NCI-H82 treated with DMSO at 0.1 percent for 48 hours (cell line): ENCODE results near the gene MYCBP2.
"Not testable (repeated sequence)": the region's sequence is repeated elsewhere in the genome, so short reads cannot be mapped to it uniquely, and the experiment has no call there.

Experiments used
- DNase-seq: peaks from one replicate; lab custom pipeline; 2025; ENCODE audit not compliant: unreplicated experiment; lab: John Stamatoyannopoulos, UW

Gene MYCBP2

DNA sequence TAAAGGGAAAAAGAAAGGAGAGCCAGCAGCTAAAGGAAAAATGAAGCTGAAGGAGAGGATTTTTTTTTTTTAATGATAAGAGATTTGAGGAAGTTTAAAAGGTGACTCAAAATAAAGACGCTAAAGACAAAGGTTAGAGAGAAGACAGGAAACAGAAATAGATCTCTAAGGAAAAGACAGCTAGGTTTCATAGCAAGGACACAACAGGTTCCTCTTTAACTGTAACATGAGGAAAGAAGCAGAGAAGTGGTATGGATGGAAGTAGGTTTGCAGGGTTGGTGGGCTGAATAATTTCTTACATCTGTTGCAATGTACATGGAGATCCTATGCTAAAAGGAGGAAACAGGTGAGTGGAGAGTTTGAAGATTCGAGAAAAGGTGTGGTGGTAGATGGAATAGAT lies 107.5 kb downstream of the MYCBP2 start:
- DNase-seq: no peak

DNA sequence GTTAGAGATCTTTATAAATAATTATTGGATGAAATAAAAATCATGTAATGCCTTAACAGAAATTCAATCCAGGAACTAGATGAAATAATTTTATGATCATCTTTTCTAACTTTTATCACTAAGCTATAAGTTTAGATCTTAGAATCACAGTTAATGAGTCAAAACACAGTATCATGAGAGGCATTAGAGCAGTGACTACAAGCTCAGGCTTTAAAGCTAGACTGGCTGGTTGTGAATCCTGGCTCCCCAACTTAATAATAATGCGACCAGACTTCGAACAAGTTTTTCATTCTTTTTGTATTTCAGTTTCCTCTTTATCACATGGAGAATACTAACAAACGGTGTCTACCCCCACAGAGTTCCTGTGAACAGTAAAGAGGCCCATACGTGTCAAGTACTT lies 108.6 kb downstream of the MYCBP2 start:
- DNase-seq: no peak

DNA sequence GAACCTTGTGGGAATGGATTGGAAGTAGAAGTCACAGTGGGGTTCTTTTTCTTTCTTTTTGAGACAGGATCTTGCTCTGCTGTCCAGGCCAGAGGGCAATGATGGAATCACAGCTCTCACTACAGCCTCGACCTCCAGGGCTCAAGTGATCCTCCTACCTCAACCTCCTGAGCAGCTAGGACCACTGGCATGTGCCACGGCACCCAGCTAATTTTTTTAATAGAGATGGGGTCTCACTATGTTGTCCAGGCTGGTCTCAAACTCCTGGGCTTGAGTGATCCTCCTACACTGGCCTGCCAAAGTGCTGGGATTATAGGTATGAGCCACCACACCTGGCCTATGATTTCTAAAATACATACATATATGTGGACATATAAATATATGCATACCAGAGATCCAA lies 111.4 kb downstream of the MYCBP2 start:
- DNase-seq: no peak

DNA sequence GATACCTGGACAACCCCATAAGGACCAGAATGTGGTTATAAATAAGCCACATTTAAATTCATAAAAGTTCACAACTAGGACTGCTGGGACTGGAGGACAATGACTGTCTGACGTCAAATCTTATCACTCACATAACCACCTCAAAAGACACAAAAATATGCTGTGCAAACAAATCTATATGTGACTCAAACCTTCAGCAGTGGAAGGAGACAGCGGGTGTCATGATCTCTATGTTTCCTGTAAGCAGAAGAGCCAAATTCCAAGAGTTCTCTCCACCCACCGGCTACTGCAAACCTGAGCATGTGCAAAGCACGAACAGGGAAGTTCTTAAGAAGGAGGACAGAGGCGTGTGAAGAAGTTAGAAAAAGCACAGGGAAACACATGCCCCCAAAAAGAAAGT lies 113.2 kb downstream of the MYCBP2 start:
- no peak for DNase-seq

DNA sequence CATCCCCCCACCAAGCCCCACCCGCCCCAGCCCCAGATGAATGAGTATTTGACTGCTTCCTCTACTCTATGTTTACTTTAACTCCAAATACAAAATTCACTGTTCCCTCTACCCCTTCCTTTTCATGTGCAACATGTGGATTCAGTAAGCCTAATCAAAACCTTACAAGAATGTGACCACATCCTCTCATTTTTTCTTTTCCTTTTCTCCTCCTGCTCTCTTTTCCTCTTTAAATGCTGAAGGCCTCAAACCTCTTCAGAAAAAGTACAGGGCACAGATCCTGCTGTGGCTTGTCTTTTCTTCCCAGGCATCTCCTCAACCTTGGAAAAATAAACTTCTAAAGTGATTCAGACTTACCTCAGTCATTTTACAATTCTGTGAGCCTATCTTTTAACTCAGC lies 119.0 kb downstream of the MYCBP2 start:
- no peak for DNase-seq

DNA sequence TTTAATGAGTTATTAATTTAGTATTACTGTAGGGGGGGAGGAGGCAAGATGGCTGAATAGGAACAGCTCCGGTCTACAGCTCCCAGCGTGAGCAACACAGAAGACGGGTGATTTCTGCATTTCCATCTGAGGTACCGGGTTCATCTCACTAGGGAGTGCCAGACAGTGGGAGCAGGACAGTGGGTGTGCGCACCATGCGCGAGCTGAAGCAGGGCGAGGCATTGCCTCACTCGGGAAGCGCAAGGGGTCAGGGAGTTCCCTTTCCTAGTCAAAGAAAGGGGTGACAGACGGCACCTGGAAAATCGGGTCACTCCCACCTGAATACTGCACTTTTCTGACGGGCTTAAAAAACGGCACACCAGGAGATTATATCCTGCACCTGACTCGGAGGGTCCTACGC lies 127.9 kb downstream of the MYCBP2 start:
- not testable (repeated sequence) for DNase-seq

DNA sequence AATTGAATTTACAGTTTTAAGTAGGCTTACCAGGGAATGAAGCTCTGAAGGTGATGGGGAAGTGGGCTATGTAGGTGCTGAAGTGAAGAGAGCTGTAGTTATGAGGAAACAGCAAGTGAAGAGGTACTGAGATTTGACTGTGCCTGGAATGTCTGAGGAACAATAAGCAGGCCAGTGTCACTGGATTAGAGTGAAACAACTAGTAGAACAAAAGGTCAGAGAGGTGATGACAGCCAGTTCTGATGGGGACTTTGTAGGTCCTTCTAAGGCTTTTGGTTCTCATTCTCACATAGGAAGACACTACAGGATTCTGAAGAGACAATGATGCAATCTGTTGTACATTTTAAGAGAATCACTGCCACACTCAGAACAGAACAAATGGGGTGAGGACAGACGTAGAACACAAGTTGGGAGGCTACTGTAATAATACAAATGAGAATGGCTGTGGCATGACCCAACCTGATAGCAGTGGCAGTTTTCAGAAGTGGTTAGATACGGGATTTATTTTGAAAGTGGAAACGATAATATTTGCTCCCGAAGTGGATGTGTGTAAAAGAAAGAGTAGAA lies 130.8 kb downstream of the MYCBP2 start:
- DNase-seq: no peak

DNA sequence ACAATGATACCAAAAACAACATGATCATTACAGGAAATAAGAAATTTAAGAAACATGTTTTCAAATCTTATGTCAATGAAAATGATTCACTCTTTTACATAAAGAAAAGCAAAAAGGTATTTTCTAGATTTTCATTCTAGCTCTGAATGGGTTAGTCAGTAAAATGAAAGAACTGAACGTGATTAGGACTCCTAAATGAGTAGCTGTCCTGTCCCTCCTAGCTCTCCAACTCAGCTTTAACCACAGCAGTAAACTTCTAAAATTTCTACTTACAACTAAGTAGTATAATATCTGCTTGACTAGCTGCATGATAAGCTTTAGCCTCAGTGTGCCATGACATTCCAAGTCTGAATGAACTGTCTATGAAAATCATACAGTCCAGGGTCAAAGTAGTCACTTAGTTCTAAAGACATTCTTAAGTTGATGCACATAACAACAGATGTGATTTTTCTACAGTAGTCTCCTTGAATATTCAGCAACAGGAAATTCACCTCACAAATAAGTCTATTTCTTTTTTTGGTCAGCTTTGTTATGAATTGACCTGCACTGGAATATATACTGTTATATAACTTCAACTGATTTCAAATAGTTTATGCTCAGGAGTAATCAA lies 136.4 kb downstream of the MYCBP2 start:
- no peak for DNase-seq

DNA sequence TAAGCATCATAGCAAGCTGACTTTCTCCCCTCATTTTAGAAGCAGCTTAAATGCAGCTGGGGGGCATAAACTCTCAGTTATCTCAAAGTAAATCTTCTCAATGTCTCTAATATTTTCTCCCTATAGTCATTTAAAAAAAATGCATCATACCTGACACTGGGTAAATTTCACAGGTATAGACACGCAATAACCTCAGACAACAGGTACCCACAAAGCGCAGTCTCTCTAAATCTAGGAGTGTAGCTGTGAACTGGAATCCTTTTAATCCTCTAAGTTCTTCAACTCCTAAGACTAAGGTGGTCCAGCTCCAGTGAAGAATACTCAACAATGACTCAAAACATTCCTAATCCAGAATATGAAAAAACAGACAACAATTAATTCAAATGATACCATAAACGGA lies 141.2 kb downstream of the MYCBP2 start:
- DNase-seq: no peak

DNA sequence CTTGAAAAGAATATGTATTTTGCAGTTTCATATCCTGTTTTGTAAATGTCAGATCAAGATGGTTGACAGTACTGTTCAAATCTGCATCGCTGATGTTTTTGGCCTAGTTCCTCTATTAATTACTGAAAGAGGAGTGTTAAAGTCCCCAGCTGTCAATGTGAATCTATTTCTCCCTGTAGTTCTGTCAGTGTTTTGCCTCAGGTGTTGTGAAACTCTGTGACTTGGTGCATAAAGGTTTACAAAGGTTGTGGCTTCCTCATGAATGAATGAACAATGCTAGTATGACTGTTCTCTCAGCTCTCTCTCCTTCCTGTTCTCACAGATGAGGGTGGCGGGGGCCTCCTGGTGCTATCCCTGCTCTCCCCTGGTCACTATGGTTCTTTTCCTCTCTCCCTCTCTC lies 142.4 kb downstream of the MYCBP2 start:
- DNase-seq: no peak

DNA sequence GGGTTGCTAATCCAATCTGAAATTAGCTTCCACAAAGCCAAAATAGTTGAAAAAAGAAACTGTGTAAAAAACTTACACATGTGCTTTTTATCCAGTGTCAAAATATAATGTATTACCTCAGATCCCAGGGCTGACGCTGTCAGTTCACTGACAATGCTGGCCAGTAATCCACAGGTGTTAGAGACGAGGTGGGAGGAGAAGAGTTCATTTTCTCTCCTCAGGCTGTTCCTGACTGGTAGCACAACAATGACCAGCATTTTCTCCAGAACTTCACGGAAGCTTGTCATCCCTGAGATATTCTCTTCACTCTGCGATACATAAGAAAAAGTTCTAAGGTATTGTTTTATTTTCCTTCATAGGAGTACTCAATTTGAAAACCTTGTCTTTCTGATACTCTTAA lies 146.9 kb downstream of the MYCBP2 start:
- DNase-seq: no peak

DNA sequence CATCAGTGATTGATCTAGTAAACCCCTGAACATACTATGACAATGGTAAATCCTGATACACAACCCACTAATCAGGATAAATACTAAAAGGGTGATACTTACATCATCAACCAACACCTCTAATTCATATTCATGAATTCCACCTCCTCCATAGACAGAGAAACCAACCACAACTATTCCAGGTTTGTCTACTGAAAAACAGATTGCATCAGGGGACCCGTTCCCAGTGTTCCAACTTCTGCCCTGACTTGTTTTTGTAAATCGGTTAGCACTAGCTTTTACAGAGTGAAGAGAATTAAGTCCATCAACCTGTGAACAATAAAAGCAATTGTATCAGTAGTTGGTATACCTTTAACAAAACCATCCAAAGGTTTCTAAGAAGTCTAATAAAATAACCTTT lies 149.2 kb downstream of the MYCBP2 start:
- DNase-seq: no peak

DNA sequence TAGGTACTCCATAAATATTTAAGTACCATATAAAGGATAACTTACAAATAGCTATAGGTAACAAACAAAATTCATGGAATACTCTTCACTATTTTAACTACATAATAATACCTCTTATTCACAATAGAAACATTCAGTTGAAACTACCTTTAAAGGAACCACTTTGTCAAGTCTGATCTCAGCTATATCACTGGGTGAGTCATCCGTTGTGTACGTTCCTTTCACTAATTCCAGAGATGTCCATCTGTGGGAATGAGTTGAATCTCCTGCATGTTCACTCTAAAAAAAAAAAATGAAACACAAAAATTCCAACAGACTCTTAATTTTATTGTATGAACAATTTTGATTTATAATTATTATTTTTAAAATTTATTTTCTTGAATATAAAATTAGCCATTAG lies 150.5 kb downstream of the MYCBP2 start:
- DNase-seq: no peak

DNA sequence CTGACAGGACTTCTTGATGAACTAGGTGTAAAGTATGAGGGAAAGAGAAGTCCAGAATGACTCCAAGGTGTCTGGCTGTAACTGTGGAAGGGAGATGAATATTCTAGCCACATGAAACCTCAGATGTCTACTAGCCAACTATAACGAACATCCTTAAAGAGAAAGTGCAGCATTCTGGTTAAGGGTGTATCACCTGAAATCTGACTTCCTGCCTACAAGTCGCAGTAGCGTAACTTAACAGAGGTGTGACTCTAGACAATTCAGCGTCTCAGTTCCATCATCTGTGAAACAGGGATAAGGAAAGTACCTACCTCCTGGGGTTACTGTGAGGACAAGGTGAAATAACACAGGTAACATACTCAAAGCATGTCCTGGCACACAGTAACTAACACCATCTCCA lies 154.2 kb downstream of the MYCBP2 start:
- DNase-seq: no peak

DNA sequence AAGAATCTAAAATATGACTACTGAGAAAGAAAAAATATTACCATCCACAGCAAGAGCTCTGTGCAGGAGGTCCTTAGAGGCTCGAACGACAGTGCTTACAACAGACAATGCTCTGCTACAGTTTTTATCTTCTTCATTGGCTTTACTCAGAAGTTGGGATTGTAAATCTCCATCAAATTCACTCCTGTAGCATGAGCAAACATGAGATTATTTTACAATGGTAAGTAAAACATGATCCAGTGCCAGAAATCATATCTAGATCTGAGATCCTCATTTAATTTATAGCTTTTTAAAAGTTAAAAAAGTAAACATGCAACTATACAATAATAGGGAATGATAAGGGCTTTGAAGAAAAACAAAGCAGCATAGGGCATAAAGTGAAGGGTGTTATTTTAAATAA lies 155.4 kb downstream of the MYCBP2 start:
- DNase-seq: no peak

DNA sequence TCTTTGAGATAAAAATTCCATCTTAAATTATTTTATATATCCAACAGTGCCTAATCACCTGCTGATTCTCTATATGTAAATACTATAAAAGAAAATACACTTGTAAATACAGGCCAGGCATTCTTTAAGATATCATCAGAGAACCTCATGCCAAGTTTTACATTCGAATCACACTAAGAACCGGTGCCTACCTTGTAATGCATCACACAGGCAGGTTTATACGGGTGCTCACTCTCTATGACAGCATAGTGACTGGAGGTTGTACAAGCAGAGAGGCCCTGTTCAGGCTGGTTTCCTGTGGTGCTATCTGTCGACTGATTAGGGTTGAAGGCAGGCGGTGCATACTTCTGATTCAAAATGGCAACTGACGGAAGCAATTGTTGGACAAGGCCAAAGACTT lies 158.7 kb downstream of the MYCBP2 start:
- DNase-seq: no peak

DNA sequence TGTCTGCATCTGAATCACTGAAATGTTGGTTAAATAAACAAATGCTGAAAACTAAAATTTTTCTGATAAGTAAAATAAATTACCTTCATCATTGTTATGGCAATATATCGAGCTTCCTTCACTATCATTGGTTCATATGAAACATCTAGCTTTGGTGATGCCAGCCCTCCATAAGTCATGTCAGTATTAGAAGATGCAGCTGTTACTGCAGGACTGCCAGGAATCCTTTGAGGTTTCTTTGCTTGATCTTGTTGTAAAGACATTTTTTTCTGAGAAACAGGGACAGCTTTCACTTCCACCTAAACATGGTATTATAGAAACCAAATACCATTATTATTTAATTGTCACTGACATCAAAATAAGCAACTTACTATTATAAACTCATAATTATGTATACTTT lies 176.2 kb downstream of the MYCBP2 start:
- DNase-seq: peak; percentile 93

DNA sequence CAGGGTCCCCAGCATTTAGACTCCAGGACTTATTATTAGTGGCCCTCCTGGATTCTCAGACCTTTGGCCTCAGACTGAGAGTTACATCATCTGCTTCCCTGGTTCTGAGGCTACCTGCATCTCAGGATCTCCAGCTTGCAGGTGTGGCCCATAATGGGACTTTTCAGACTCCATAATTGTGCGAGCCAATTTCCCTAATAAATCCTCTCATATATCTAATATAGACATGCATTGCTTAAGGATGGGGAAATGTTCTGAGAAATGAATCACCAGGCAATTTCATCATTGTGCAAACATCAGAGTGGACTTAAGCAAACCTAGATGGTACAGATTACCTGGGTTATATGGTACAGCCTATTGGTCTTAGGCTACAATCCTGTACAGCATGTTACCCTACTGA lies 183.5 kb downstream of the MYCBP2 start:
- DNase-seq: no peak

DNA sequence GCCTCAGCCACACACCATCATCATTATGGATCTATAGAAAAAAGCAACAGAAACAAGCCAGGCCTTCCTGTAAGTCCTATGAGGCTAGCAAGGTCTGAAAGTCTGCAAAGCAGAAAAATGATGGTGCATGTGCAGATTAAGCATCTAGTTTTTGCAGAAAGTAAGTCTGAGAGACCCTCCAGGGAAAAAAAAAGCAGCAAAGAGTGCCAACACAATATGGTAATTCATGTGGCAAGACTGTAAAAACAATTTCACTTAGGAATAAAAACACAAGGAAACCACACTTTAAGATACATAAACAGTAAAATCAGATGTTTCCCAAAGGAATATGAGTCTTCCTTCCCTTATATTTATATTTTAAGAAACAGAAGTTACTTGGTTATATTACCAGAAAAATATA lies 187.6 kb downstream of the MYCBP2 start:
- DNase-seq: no peak

DNA sequence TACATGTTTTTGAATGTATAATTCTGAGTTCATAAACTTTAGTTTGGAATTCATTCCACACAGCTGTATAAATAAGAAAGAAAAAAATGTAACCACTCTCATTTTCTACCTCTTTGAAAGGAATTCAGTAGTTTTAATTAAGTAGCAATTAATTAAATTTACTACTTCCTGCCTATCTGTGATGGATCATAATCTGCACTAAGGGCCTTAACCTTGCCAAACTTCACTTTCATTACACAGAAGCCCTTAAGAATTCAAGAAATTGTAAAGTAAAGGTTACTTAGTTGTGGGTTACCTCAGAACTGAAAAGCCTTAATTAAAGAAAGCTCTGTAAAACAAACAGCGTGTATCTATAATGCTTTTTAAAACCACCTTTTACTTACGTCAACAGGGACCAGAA lies 188.1 kb downstream of the MYCBP2 start:
- no peak for DNase-seq

DNA sequence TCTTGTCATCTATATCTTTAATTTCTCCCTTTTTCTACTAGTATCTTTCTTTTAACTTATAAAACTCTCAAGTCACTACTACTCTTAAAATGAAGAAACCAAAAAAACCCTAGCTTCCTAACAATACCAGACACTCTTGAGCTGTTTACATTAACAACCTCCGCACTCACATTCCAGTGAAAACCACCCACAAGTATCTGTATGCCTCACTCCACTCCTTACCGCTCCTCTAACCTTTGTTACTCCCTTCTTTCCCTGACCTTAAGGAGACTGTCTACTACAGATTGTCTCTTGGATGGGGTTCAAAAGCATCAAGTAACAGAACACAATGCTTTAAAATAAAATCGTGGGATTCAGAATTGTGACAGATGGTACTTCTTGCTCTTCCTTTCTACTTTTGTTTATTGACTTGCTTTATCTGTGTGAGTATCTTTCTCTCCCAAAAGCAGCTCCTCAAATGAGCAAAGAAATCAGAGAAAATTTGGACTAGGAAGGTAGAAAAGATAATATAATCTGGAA lies 189.9 kb downstream of the MYCBP2 start:
- DNase-seq: no peak

DNA sequence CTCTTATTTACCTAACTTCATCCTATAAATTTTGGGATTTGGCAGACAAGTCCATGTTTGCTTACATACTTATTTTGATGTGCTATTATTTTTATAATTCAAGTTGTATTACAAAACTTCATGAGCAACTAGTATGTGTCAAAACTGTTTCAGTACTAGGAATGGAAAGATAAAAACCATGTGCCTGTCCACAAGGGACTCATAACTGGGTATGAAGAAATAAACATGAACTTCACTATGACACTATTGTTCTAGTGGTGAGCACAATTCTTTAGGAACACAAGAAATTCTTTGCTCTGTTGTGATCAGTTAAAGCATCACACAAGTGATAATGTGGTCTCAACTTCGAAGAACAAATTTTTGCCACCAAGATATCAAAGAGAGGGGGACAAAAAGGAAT lies 202.5 kb downstream of the MYCBP2 start:
- no peak for DNase-seq

DNA sequence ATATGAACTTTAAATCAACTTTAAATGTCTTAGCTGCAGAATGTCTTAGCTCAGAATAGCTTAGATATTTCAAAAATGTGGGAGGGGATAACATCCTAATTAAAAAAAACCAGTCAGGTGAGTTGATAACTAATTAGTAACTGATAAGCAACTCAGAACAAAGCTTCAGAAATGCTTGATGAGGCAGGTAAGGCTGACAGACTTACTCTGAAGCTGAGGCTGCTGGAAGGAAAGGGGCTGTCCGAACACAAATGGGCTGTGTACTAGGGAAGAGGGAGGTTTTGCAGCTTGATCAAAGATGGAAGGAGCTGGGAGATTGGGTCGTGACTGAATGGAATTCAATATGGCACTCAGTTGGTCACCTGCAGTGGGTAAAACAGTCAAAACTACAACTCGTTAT lies 208.8 kb downstream of the MYCBP2 start:
- DNase-seq: no peak
